Breast epithelium (tissue), 3 donors: Measurements from ENCODE around the gene FRMD4A.

ENCODE experiments used
- POLR2A ChIP-seq: fragments of 450-650 bp; IDR thresholded peaks from one replicate; pipeline ENCODE4 v1.6.1; 2016; ENCODE audit warnings: antibody characterized with exemption, mild to moderate bottlenecking, moderate library complexity
- POLR2AphosphoS5 ChIP-seq, 3 donors: sonication (generic); formaldehyde crosslinking; IDR thresholded peaks; one replicate each; pipeline ENCODE4 v1.6.1; 2017; ENCODE audit warnings: antibody characterized with exemption in 3 of 3
- TF ChIP-seq, protein P1 (sequence below), 3 donors: fragments of 450-650 bp; IDR thresholded peaks; one replicate each; pipeline ENCODE4 v1.5.1; 2016 to 2017; ENCODE audit warnings: antibody characterized with exemption in 3 of 3, mild to moderate bottlenecking in 3 of 3, moderate library complexity in 3 of 3

DNA sequence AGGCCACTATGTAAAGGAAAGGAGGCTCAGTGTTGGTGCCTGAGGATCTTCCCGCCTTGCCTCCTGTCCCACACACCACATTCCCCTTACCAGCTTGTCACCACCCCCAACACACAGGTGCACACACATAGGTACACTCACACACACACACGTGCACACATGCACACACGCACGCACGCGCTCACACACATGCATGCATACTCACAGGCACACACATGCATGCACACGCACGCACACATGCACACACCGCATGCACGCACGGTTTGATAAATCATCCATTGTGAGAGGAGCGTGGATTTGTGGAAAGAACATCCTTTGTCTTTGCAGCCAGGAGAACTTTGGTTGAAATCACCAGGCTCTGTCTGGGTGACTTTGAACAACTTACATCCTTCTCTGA is 359.8 kb downstream of the FRMD4A start:
- TF ChIP-seq, protein P1, sequence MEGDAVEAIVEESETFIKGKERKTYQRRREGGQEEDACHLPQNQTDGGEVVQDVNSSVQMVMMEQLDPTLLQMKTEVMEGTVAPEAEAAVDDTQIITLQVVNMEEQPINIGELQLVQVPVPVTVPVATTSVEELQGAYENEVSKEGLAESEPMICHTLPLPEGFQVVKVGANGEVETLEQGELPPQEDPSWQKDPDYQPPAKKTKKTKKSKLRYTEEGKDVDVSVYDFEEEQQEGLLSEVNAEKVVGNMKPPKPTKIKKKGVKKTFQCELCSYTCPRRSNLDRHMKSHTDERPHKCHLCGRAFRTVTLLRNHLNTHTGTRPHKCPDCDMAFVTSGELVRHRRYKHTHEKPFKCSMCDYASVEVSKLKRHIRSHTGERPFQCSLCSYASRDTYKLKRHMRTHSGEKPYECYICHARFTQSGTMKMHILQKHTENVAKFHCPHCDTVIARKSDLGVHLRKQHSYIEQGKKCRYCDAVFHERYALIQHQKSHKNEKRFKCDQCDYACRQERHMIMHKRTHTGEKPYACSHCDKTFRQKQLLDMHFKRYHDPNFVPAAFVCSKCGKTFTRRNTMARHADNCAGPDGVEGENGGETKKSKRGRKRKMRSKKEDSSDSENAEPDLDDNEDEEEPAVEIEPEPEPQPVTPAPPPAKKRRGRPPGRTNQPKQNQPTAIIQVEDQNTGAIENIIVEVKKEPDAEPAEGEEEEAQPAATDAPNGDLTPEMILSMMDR (IDR thresholded peaks at IDR 0.05), result no peak
- TF ChIP-seq POLR2A, result no peak
- no peak for TF ChIP-seq POLR2AphosphoS5 (IDR thresholded peaks at IDR 0.05)
